Esophagus mucosa (tissue), 1 donor: ENCODE data around the gene KRT31. TPM values are rescaled to one million over a fixed set of nuclear protein-coding genes. Genes with fewer than 3 reads are reported as not detected.
"Not testable (repeated sequence)": the region's sequence is repeated elsewhere in the genome, so short reads cannot be mapped to it uniquely, and the experiment has no call there.

Source experiments
- ATAC-seq: fragments of 200-7000 bp; cut with Tn5 transposase; one replicate; pipeline ENCODE4 v1.9.1; 2020
- total RNA-seq: library from RNA; stranded (reverse); gene quantifications from one replicate; pipeline ENCODE4 v1.2.4, GENCODE V29; 2023
- donor health status: DM: yes; HTN: yes; CAD: no.

Gene KRT31
- total RNA-seq, 1 donor from 2014 or later = 4.4 TPM

GRCh38 chr17:41383690-41384089, 13.7 kb downstream of the KRT31 start:
- no peak for ATAC-seq

DNA sequence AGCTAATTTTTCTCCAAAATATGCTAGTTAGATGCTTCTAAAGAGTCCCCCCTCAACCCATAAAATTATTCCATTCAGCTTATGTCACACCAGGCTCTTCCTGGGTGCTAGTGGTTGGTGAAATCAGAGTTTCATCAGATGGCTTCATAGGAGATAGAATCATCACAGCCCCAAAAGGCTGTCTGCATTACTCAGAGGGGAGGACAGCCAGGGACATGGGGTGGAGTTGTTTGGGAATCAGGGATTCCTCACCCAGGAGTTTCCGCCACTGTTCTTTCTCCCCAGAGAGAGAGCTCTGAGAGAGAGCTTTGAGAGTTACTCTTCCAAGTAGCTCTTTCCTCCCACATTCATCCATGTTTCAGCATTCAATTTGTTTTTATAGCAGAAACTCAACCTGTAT, 15.0 kb downstream of the KRT31 start:
- no peak for ATAC-seq

DNA sequence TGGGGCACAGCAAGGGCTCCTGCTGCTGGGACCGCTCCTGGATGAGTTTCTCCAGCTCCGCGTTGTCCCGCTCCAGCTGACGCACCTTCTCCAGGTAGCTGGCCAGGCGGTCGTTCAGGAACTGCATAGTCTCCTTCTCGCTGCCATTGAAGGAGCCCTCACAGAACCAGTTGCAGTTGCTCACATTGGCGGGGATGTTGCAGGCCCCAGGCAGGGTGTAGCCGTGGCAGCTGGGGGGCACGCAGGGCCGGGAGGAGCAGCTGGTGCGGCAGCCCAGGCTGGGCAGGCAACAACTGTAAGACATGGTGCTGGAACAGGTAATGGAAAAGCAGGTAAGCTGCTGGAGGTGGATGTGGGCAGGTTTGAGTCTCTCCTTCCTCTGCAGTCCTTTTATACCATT, 15.5 kb downstream of the KRT31 start, which contains the start of gene KRT34:
Gene KRT34, minus strand, starts transcription at position 364 of the 400 bp plus-strand sequence. Its CDS starts 60 bp downstream, at position 304.
- not testable (repeated sequence) for ATAC-seq

DNA sequence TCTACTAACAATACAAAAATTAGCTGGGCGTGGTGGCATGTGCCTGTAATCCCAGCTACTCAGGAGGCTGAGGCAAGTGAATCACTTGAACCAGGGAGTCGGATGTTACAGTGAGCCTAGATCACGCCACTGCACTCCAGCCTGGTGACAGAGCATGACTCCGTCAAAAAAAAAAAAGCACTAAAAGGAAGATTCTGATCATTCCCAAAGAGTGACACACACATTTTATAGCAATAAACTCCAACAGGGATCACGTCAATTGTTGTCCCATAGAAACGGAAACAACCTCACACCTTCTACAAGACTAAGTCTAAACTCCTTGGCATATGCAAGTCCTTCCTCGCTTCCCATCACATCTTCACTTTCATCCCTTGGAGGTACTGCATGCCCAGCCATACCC, 17.3 kb downstream of the KRT31 start:
- not testable (repeated sequence) for ATAC-seq

DNA sequence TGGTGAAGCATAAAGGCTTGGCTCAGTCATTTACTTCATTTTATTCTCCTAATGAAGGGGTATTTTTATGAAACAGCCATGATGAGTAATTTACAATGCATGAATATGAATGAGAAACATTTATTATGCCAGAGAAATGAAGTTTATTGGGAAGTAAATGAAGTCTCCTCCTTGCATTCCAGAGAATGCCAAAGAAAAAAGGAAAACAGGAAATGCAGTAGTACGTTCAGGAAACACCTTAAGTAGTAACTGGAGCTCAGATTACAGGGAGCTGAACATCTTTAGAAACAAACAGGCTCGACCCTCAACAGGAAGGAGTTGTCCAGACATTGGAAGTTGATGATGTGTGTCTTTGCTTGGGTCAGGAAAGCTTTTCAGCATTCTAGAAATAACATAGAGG, 19.9 kb downstream of the KRT31 start:
- no peak for ATAC-seq

DNA sequence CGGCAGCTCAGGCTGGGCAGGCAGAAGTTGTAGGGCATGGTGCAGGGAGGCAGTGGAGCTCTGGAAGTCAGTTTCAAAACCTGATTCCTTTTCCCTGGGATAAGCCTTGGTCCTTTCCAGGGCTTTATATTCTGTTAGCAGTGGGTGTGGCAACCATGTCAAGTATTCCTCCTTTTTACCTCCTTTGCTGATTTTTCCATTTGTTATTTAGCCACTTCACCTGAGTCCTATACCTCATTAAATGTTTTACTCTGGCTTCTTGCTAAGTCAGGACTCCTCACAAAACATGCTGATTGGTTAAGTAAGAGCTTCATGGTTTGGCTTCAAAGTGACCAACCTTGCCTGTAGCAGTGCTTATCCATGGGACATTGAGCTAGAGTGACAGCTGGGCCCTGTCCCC, 27.7 kb downstream of the KRT31 start, which contains the start of gene KRT33B:
Gene KRT33B, minus strand, starts transcription at position 101 of the 400 bp plus-strand sequence. Its CDS starts 63 bp downstream, at position 38.
- no peak for ATAC-seq

GRCh38 chr17:41369023-41369422, 28.4 kb downstream of the KRT31 start:
- ATAC-seq = no peak

DNA sequence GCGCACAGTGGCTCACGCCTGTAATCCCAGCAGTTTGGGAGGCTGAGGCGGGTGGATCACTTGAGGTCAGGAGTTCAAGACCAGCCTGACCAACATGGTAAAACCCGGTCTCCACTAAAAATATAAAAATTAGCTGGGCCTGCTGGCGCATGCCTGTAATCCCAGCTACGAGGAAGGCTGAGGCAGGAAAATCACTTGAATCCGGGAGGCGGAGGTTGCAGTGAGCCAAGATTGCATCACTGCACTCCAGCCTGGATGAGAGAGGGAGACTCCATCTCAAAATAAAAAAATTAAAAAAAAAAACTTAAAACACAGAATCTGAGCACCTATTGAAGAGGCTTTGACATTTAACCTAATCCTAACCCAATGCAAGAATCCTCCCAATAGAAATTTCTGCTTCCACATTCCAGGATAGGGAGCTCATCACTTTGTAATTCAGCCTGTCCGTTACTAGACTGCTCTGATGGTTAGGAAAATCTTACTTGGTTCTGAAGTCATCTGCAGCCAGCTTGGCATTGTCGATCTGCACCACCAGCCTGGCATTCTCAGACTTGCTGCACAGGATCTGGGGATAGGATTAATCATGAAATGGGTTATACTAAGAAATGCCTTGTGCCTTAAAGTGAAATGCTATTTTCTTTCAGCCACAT, 29.9 kb downstream of the KRT31 start:
- peak; percentile 17 for ATAC-seq

DNA sequence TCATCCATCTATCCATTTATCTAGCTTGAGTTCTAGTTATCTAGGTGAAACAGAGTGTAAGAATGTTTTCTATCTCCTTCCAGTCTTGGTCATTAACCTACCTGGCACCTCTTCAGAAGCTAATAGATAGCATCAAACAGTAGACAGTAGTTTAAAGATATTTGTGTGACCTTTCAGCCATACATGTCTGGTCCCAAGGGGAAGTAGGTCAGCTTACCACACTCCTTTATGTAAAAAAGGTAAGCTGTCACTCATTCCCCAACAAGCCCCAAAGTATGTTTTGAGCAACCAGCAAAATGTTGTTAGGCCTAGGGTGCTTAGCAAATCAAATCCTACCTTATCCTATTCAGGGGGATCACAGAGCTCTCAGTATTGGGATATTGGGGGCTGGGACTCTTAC, 31.3 kb downstream of the KRT31 start:
- ATAC-seq = no peak

GRCh38 chr17:41363881-41364280, 33.5 kb downstream of the KRT31 start:
- peak; percentile 83 for ATAC-seq

- no peak for ATAC-seq
Observed at GRCh38 chr17:41360296-41360995, 37.0 kb downstream of the KRT31 start.

DNA sequence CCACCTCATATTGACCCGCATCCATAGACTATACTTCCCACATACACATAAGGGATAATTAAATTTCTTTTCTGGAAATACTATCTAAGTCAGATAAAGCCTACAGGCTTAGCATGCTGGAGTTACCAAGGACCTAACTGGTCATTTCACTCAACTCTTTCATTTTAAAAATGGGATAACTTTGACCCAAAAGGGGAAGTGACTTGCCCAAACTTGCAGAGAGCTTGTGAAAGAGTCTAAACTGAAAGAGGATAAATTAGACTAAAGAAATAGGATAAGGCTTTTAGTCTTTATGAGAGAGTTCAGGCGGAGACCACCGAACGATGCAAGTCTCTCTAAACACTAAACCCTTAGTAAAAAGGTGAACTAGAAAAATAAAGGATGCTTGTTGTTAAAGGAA, 42.9 kb downstream of the KRT31 start:
- no peak for ATAC-seq

GRCh38 chr17:41352597-41353366, 44.6 kb downstream of the KRT31 start:
- ATAC-seq = no peak

DNA sequence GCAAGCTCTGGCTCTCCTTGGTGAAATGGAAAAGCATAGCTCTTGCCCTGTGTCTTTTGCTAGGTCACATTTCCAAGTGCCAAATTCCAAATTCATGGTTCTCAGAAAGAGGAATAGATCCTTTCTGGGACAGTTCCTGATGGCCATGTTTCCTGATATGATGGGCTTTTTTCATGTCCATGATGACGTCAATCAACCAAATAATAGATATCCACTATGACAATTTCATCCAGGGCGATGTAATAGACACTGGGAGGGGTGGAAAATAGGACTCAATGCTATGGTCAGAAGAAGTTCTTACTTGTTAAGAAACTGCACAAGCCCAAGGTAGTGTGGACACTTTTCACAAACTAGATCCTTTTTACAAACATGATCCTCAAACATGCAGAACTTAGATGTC, 46.2 kb downstream of the KRT31 start:
- ATAC-seq = no peak

DNA sequence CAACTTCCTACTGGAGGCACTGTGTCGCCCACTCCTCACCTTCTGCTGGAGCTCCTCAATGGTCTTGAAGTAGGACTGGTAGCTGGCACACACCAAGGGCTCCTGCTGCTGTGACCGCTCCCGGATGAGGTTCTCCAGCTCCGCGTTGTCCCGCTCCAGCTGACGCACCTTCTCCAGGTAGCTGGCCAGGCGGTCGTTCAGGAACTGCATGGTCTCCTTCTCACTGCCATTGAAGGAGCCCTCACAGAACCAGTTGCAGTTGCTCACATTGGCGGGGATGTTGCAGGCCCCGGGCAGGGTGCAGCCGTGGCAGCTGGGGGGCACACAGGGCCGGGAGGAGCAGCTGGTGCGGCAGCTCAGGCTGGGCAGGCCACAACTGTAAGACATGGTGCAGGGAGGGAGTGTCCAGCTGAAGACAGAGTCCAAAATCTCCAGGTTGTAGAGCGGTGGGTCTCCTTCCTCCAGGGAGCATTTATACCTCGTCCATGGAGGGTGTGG, 47.0 kb downstream of the KRT31 start, which contains the start of gene KRT33A:
Gene KRT33A, minus strand, starts transcription at position 448 of the 498 bp plus-strand sequence. Its CDS starts 61 bp downstream, at position 387.
- not testable (repeated sequence) for ATAC-seq

- ATAC-seq = peak; percentile 90
Observed at GRCh38 chr17:41347869-41348760, 49.3 kb downstream of the KRT31 start.

DNA sequence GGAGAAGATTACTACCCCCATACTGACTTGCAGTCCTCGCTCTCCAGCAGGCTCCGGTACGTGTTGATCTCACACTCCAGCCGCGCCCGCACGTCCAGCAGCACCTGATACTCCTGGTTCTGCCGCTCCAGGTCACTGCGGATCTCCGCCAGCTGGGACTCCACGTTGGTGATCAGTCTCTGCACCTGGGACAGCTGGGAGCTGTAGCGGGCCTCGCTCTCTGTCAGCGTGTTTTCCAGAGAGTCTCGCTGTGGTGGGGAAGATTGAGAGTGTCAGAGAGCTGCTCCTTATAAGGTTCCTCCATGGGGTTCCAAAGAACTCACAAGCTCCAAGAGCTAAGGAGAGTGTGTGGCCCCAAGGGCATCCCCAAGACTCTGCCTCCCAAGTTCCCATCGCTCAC, 51.0 kb downstream of the KRT31 start:
- ATAC-seq = not testable (repeated sequence)

- ATAC-seq = no peak
Observed at GRCh38 chr17:41345992-41346391, 51.4 kb downstream of the KRT31 start.
